Measurements from ENCODE around the gene RANBP17.

RANBP17 gene

DNA sequence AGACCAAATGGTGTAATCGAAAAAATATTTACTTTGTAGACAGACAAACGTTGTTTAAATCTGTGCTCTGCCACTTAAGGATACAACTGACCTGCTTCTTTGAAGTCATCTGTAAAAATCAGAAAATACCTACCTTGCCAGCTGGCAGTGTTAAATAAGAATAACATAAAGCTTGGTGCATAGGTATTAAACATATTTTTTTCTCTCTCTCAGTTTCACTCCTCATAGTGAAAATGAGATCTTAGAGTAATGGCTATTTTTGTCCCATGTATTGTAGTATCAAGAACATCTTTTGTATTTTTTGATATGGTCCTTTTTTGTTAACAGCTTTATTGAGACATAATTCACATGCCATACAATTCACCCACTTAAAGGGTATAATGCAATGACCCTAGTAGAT, 17.9 kb upstream of the RANBP17 start:
- H4K20me1 ChIP-seq (ENCODE audit: insufficient read depth, low read length): no peaks in the 10 kb centered on the region
- peak; percentile 88 for DNase-seq
- peak overlapping the region; percentile 64 for H3K4me2 ChIP-seq (ENCODE audit: low read depth, low read length)
- TF ChIP-seq EZH2 (optimal IDR thresholded peaks at IDR 0.05; ENCODE audit: low read depth, low read length): no peak
- TF ChIP-seq, protein P1, sequence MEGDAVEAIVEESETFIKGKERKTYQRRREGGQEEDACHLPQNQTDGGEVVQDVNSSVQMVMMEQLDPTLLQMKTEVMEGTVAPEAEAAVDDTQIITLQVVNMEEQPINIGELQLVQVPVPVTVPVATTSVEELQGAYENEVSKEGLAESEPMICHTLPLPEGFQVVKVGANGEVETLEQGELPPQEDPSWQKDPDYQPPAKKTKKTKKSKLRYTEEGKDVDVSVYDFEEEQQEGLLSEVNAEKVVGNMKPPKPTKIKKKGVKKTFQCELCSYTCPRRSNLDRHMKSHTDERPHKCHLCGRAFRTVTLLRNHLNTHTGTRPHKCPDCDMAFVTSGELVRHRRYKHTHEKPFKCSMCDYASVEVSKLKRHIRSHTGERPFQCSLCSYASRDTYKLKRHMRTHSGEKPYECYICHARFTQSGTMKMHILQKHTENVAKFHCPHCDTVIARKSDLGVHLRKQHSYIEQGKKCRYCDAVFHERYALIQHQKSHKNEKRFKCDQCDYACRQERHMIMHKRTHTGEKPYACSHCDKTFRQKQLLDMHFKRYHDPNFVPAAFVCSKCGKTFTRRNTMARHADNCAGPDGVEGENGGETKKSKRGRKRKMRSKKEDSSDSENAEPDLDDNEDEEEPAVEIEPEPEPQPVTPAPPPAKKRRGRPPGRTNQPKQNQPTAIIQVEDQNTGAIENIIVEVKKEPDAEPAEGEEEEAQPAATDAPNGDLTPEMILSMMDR (IDR thresholded peaks at IDR 0.05; ENCODE audit: low read length): no peak
- TF ChIP-seq EZH2phosphoT487 (IDR thresholded peaks at IDR 0.05; ENCODE audit: low read length): no peak
- H3K4me1 ChIP-seq (ENCODE audit: low read length): peaks cover 21% of the 10 kb centered on the region
- H3K27ac ChIP-seq (ENCODE audit: low read length): peak overlapping the region; percentile 74
- no peak overlapping the region for H3K4me3 ChIP-seq (ENCODE audit: low read length)
- no peaks in the 10 kb centered on the region for H3K27me3 ChIP-seq (replicated peaks; ENCODE audit: insufficient read depth, low read length)
- no peaks in the 10 kb centered on the region for H3K9me2 ChIP-seq (replicated peaks; ENCODE audit: insufficient read depth, low read length)
- no peaks in the 10 kb centered on the region for H3K79me2 ChIP-seq (ENCODE audit: low read length)
- no peaks in the 10 kb centered on the region for H3K36me3 ChIP-seq (replicated peaks; ENCODE audit: insufficient read depth, low read length)
- no peak overlapping the region; the same call in 1 of the 2 replicates for H3K9ac ChIP-seq (ENCODE audit: low read length)
- peaks cover 18% of the 10 kb centered on the region for H3F3A ChIP-seq (ENCODE audit: insufficient read depth, low read length)
- H3K9me3 ChIP-seq (replicated peaks; ENCODE audit: insufficient read depth, low read length): no peaks in the 10 kb centered on the region
- H2AFZ ChIP-seq (ENCODE audit: low read length): no peak overlapping the region

DNA sequence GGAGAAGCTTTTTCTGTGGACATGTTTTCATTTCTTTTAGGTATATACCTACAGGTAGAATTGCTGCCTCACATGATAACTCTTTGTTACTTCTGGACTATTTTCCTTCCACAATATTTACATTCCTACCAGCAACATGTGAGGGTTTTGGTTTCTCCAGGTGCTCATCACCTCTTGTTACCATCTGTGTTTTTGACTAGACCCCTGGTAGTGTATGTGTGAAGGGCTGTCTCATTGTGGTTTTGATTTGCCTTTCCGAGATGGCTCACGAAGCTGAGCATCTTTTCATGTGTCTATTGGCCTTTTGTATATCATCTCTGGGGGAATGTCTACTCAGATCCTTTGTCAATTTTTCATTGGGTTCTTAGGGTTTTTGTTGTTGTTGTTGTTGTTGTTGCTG, 17.2 kb upstream of the RANBP17 start:
- peak; percentile 67 for DNase-seq
- H3K36me3 ChIP-seq (replicated peaks; ENCODE audit: insufficient read depth, low read length): no peaks in the 10 kb centered on the region
- H3F3A ChIP-seq (ENCODE audit: insufficient read depth, low read length): peaks cover 18% of the 10 kb centered on the region
- H3K4me3 ChIP-seq (ENCODE audit: low read length): no peak overlapping the region
- H3K27ac ChIP-seq (ENCODE audit: low read length): peak overlapping the region; percentile 74
- no peaks in the 10 kb centered on the region for H3K9me3 ChIP-seq (replicated peaks; ENCODE audit: insufficient read depth, low read length)
- no peak overlapping the region for H2AFZ ChIP-seq (ENCODE audit: low read length)
- H3K4me1 ChIP-seq (ENCODE audit: low read length): peaks cover 21% of the 10 kb centered on the region
- H3K9me2 ChIP-seq (replicated peaks; ENCODE audit: insufficient read depth, low read length): no peaks in the 10 kb centered on the region
- no peaks in the 10 kb centered on the region for H4K20me1 ChIP-seq (ENCODE audit: insufficient read depth, low read length)
- H3K4me2 ChIP-seq (ENCODE audit: low read depth, low read length): peak overlapping the region; percentile 64
- H3K27me3 ChIP-seq (replicated peaks; ENCODE audit: insufficient read depth, low read length): no peaks in the 10 kb centered on the region
- no peaks in the 10 kb centered on the region for H3K79me2 ChIP-seq (ENCODE audit: low read length)
- TF ChIP-seq EZH2 (optimal IDR thresholded peaks at IDR 0.05; ENCODE audit: low read depth, low read length): no peak
- TF ChIP-seq EZH2phosphoT487 (IDR thresholded peaks at IDR 0.05; ENCODE audit: low read length): no peak
- TF ChIP-seq, protein P1 (IDR thresholded peaks at IDR 0.05; ENCODE audit: low read length): no peak
- no peak overlapping the region; the same call in 1 of the 2 replicates for H3K9ac ChIP-seq (ENCODE audit: low read length)

DNA sequence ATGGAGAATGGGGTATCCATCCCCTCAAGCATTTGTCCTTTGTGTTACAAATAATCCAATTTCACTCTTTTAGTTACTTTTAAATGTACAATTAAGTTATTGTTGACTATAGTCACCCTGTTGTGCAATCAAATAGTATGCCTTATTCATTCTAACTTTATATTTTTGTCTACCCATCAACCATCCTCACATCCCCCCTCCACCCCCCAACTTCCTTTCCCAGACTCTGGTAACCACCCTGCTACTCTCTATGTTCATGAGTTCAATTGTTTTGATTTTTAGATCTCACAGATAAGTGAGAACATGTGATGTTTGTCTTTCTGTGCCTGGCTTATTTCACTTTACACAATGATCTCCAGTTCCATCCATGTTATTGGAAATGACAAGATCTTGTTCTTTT, 15.4 kb upstream of the RANBP17 start:
- no peaks in the 10 kb centered on the region for H3K9me2 ChIP-seq (replicated peaks; ENCODE audit: insufficient read depth, low read length)
- no peaks in the 10 kb centered on the region for H3K36me3 ChIP-seq (replicated peaks; ENCODE audit: insufficient read depth, low read length)
- TF ChIP-seq EZH2phosphoT487 (IDR thresholded peaks at IDR 0.05; ENCODE audit: low read length): no peak
- TF ChIP-seq, protein P1 (IDR thresholded peaks at IDR 0.05; ENCODE audit: low read length): no peak
- TF ChIP-seq EZH2 (optimal IDR thresholded peaks at IDR 0.05; ENCODE audit: low read depth, low read length): no peak
- no peak overlapping the region for H2AFZ ChIP-seq (ENCODE audit: low read length)
- H3K9ac ChIP-seq (ENCODE audit: low read length): no peak overlapping the region
- no peak overlapping the region for H3K4me3 ChIP-seq (ENCODE audit: low read length)
- H3K9me3 ChIP-seq (replicated peaks; ENCODE audit: insufficient read depth, low read length): no peaks in the 10 kb centered on the region
- peaks cover 21% of the 10 kb centered on the region for H3K4me1 ChIP-seq (ENCODE audit: low read length)
- no peaks in the 10 kb centered on the region for H3K79me2 ChIP-seq (ENCODE audit: low read length)
- H4K20me1 ChIP-seq (ENCODE audit: insufficient read depth, low read length): no peaks in the 10 kb centered on the region
- no peaks in the 10 kb centered on the region for H3K27me3 ChIP-seq (replicated peaks; ENCODE audit: insufficient read depth, low read length)
- H3K4me2 ChIP-seq (ENCODE audit: low read depth, low read length): peak overlapping the region; percentile 12; the same call in 1 of the 2 replicates
- H3K27ac ChIP-seq (ENCODE audit: low read length): no peak overlapping the region
- peak; percentile 45 for DNase-seq
- H3F3A ChIP-seq (ENCODE audit: insufficient read depth, low read length): peaks cover 18% of the 10 kb centered on the region

Data from MM.1S (cell line).